ENCODE data around the gene ITSN1. TPM values are rescaled to one million over a fixed set of nuclear protein-coding genes. Genes with fewer than 3 reads are reported as not detected.

Gene ITSN1
- total RNA-seq, 1 donor from 2014 or later: 44.0 TPM

- Mint-ChIP-seq H3K4me1 (ENCODE audit: unreplicated experiment) (peaks cover 8% of the 10 kb centered on the region), H3K36me3 (ENCODE audit: unreplicated experiment) (peaks cover 40% of the 10 kb centered on the region), H3K27me3 (ENCODE audit: unreplicated experiment) (no peaks in the 10 kb centered on the region), H3K27ac (ENCODE audit: unreplicated experiment) (no peak overlapping the region), H3K9me3 (ENCODE audit: unreplicated experiment) (no peaks in the 10 kb centered on the region), H3K4me3 (ENCODE audit: unreplicated experiment) (no peak overlapping the region)
- TF ChIP-seq, protein P1, sequence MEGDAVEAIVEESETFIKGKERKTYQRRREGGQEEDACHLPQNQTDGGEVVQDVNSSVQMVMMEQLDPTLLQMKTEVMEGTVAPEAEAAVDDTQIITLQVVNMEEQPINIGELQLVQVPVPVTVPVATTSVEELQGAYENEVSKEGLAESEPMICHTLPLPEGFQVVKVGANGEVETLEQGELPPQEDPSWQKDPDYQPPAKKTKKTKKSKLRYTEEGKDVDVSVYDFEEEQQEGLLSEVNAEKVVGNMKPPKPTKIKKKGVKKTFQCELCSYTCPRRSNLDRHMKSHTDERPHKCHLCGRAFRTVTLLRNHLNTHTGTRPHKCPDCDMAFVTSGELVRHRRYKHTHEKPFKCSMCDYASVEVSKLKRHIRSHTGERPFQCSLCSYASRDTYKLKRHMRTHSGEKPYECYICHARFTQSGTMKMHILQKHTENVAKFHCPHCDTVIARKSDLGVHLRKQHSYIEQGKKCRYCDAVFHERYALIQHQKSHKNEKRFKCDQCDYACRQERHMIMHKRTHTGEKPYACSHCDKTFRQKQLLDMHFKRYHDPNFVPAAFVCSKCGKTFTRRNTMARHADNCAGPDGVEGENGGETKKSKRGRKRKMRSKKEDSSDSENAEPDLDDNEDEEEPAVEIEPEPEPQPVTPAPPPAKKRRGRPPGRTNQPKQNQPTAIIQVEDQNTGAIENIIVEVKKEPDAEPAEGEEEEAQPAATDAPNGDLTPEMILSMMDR (IDR thresholded peaks at IDR 0.05): no peak
- peak; percentile 62 for DNase-seq (ENCODE audit: extremely low spot score, unreplicated experiment)
Measured at GRCh38 chr21:33909756-33910155, 267.5 kb downstream of the ITSN1 start.

GRCh38 chr21:33914188-33914587, 271.9 kb downstream of the ITSN1 start:
- H3K4me1 Mint-ChIP-seq (ENCODE audit: unreplicated experiment): peaks cover 21% of the 10 kb centered on the region
- DNase-seq (ENCODE audit: extremely low spot score, unreplicated experiment): no peak
- no peaks in the 10 kb centered on the region for H3K9me3 Mint-ChIP-seq (ENCODE audit: unreplicated experiment)
- no peaks in the 10 kb centered on the region for H3K27me3 Mint-ChIP-seq (ENCODE audit: unreplicated experiment)
- no peak overlapping the region for H3K27ac Mint-ChIP-seq (ENCODE audit: unreplicated experiment)
- peaks cover 19% of the 10 kb centered on the region for H3K36me3 Mint-ChIP-seq (ENCODE audit: unreplicated experiment)
- TF ChIP-seq, protein P1 (IDR thresholded peaks at IDR 0.05): no peak
- peak overlapping the region; percentile 98 for H3K4me3 Mint-ChIP-seq (ENCODE audit: unreplicated experiment)

DNA sequence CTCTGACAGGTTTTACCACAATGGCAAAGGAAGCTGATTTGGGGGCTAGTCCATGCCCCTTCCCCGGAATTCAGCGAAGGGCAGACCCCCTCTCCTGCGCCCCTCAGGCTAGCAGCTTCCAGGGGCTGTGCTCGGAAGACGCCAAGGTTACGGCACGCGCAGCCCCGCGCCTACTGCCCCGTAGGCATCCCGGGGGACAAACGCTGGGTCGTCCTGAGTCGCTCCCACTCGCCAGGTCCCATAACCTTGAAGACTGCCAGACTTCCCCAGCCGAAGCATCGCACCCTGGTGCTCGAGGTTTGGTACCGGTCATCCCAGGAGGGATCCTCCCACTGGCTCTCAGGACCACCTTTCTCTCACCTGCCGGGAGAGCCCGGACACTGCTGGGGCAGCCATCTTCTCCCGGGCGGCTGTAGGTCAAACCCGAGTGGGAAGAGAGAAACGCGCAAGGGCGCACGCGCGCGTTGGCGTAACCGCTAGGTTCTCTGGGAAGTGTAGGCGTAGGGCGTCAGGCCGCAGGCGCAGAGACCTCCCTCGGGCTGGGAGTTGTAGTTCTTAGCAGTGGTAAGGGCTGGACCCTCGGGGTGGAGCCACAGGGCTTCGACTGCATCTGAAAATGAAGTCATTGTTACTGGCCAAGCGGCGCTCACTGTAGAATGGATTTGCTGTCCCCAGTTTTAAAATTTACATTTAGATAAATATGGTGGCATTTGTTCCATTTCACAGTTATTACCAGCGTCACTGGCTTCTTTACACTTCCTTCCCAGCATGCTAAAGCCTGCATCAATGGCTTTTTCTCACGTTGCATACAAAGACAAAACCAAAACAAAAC, 273.3 kb downstream of the ITSN1 start, which contains the start of gene ATP5PO:
ATP5PO (minus strand) TSS at position 437 of the 832 bp plus-strand sequence; CDS start at position 396, 41 bp downstream.
- TF ChIP-seq, protein P1 (IDR thresholded peaks at IDR 0.05): no peak
- Mint-ChIP-seq H3K27ac (ENCODE audit: unreplicated experiment) (peak within 1 kb of the TSS; percentile 96), H3K4me3 (ENCODE audit: unreplicated experiment) (peak within 1 kb of the TSS; percentile 98), H3K9me3 (ENCODE audit: unreplicated experiment) (no peaks in the 10 kb centered on the region), H3K4me1 (ENCODE audit: unreplicated experiment) (peaks cover 21% of the 10 kb centered on the region), H3K27me3 (ENCODE audit: unreplicated experiment) (no peaks in the 10 kb centered on the region), H3K36me3 (ENCODE audit: unreplicated experiment) (peaks cover 10% of the 10 kb centered on the region)
- DNase-seq (ENCODE audit: extremely low spot score, unreplicated experiment): peak; percentile 99

DNA sequence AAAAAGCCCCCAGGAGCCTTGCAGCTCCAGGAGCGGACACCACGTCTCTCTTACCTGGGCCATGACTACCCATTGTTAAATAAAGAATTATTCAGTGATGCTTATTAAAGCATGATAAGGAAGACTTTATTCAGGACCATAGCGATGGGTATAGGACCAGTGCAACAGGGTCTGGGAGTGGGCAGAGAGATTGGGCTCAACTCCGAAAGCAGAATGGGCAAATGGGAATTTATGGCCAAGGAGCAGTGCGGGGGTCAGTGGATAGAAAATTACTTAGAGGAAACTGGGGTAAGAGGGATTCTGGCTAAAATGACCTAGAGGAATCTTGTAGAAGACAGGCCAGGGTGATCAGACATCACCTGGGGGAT, 273.9 kb downstream of the ITSN1 start:
- Mint-ChIP-seq H3K27me3 (ENCODE audit: unreplicated experiment) (peaks cover 2% of the 10 kb centered on the region), H3K27ac (ENCODE audit: unreplicated experiment) (peak overlapping the region; percentile 96), H3K4me1 (ENCODE audit: unreplicated experiment) (peaks cover 21% of the 10 kb centered on the region), H3K4me3 (ENCODE audit: unreplicated experiment) (peak overlapping the region; percentile 98), H3K9me3 (ENCODE audit: unreplicated experiment) (no peaks in the 10 kb centered on the region), H3K36me3 (ENCODE audit: unreplicated experiment) (peaks cover 6% of the 10 kb centered on the region)
- no peak for DNase-seq (ENCODE audit: extremely low spot score, unreplicated experiment)
- TF ChIP-seq, protein P1 (IDR thresholded peaks at IDR 0.05): no peak

- TF ChIP-seq, protein P1 (IDR thresholded peaks at IDR 0.05): no peak
- Mint-ChIP-seq H3K27ac (ENCODE audit: unreplicated experiment) (no peak overlapping the region), H3K36me3 (ENCODE audit: unreplicated experiment) (peaks cover 4% of the 10 kb centered on the region), H3K4me3 (ENCODE audit: unreplicated experiment) (no peak overlapping the region), H3K27me3 (ENCODE audit: unreplicated experiment) (peaks cover 5% of the 10 kb centered on the region), H3K4me1 (ENCODE audit: unreplicated experiment) (peaks cover 21% of the 10 kb centered on the region), H3K9me3 (ENCODE audit: unreplicated experiment) (no peaks in the 10 kb centered on the region)
- no peak for DNase-seq (ENCODE audit: extremely low spot score, unreplicated experiment)
Measured at GRCh38 chr21:33917421-33917820, 275.1 kb downstream of the ITSN1 start.

Measured in osteocyte (in vitro differentiated cells).